HPDE6-E6E7 (cell line): ENCODE measurements around the gene RUSC2.
A peak's percentile ranks its signal among the peaks of the same experiment; 100 is the strongest.
"Not testable (repeated sequence)": the region's sequence is repeated elsewhere in the genome, so short reads cannot be mapped to it uniquely, and the experiment has no call there.

Source experiments
- DNase-seq: peaks from one replicate; pipeline ENCODE4 v3.0.0; 2011; ENCODE audit warnings: missing footprints; ENCODE audit errors: extremely low spot score

Gene RUSC2

GRCh38 chr9:35495984-35496383 is 6.1 kb downstream of the RUSC2 start:
- no peak for DNase-seq

GRCh38 chr9:35498245-35498644 is 8.3 kb downstream of the RUSC2 start:
- not testable (repeated sequence) for DNase-seq

DNA sequence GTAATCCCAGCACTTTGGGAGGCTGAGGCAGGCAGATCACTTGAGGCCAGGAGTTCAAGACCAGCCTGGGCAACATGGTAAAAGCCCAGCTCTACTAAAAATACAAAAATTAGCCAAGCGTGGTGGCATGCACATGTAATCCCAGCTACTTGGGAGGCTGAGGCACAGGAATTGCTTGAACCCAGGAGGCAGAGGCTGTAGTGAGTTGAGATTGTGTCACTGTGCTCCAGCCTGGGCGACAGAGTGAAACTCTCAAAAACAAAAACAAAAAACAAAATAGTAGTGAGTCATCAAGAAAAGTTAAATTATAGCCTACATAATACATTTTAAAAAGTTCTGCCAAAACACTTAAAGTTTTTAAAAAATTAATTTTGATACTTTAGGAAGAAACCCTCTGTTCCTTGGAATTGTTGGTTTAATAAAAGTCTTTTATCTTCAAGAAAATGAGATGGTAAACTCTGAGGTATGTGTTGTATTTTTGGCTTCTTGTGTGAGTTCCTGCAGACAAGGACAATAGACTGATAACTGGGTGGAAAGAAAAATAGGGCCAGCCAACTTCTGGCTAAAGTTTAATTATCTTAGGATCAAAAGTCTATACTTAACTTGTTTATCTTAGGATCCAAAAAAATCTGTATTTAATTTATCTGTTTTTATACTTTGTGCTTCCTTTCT is 9.3 kb downstream of the RUSC2 start:
- DNase-seq = no peak

- no peak for DNase-seq
Observed at GRCh38 chr9:35499701-35500030, 9.8 kb downstream of the RUSC2 start.

DNA sequence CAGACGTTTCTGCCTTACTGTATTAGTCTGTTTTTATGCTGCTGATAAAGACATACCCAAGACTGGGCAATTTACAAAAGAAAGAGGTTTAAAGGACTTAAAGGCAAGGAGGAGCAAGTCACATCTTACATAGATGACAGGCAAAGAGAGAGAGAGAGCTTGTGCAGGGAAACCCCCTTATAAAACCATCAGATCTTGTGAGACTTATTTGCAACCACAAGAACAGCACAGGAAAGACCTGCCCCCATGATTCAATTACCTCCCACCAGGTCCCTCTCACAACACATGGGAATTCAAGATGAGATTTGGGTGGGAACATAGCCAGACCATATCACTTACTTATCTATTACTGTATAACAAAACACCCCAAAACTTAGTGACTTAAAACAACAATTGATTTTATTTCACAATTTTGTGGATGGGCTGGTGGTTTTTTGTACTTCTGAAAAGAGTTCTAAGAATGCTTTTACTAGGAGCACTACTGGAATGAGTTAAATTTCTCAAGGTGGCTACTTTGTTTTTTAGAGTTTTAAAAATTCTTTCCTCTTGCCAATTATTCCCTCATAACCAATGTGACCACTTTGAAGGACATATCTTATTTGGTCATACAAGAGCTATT is 10.3 kb downstream of the RUSC2 start:
- no peak for DNase-seq

DNA sequence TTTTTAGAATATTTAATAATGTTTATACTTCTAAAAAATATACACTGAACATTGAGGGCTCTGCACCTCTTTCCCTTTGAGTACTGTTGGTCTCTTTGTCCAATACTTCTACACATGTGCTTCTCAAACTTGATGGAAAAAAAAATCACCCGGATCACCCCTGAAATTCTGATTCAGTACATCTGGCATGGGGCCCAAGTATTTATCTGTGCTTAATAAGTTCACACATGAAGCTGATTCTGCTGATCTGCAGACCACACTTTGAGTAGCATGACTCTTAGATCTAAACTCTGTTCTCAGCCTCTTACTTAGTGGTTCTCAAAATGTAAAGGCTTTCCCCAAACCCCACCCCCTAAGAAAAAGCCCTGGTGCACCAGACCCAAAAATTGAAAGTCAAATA is 12.0 kb downstream of the RUSC2 start:
- DNase-seq = no peak

DNA sequence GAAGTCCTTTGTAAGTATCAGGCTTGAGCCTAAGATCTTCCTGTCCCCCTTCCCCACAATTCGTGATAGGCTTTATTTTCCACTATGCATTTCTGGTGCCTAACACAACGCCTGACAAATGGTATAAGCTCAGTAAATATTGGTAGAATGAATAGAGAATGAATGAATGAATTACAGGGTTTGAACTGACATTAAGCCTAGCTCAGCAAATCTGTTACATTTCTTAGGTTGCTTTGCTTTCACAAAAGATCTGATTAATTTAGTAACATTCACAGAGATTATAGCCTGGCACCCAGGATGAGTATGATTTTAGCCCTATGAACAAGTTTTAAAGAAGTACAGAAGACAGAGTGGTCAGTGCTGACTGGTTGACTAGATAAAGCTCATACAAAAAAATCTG is 16.4 kb downstream of the RUSC2 start:
- DNase-seq = no peak

DNA sequence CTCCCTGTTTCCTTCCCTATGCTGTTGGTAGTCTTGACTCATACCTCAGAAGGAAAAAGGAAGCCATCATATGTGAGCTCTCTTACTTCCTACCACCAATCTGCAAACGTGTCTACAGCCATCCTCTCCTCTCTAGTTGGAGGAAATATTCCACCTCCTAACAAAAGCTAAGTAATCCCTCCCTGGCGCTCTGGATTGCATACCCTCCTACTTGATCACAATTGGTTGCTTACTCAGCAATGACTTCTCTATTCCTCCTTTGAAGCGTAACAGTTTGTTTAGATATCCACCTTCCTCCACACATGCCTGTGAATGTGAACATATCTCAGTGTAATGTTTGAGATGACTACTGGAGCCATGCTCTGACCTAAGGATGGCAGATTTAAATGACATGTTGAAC is 18.2 kb downstream of the RUSC2 start:
- DNase-seq = no peak

DNA sequence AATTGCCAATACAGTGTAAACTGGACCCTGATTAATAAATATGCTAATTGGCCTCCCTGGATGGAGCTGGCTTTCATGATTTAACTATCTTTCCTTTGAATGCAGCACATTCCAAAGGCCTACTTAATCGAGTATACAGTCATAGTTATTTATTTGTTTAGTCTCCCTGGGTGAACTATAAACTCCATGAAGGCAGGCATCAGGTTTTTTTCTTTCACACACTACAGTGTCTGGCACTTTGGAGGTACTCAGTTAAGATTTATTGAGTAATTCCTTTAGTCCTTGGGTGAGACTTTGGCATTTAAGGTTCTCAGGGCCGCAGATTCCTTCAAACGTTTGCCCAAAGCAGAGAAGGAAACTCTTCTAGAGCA is 20.5 kb downstream of the RUSC2 start:
- no peak for DNase-seq

GRCh38 chr9:35510754-35511428 is 21.0 kb downstream of the RUSC2 start:
- DNase-seq = no peak

DNA sequence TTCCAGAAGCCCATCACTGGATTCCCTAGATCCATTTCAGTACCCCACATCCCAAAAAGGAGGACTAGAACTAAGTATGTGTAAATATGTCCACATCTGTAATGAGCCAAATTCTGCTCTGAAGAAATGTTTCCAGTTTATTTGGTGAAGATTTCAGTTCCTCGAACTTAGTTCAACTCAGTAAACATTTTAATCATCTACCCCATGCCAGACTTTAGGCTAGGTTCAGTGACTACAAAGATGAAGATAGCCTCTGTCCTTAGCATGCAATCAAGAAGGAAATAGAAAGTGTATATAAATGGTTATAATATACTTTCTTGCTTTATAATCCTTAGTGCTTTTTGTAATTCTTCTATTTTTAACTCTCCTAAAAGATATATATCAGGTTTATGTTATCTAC is 21.5 kb downstream of the RUSC2 start:
- no peak for DNase-seq

DNA sequence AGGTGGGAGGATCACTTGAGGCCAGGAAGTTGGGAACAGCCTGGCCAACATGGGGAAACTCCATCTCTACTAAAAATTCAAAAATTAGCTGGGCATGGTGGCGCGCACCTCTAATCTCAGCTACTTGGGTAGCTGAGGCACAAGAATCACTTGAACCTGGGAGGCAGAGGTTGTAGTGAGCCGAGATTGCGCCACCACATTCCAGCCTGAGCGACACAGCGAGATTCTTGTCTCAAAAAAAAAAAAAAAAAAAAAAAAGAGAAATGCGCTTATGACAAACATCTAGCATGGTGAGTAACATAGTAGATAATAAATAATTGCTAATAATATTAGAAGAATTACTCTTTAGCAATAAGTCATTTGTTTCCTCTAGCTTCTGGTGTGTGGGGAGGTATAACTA is 25.9 kb downstream of the RUSC2 start:
- no peak for DNase-seq

DNA sequence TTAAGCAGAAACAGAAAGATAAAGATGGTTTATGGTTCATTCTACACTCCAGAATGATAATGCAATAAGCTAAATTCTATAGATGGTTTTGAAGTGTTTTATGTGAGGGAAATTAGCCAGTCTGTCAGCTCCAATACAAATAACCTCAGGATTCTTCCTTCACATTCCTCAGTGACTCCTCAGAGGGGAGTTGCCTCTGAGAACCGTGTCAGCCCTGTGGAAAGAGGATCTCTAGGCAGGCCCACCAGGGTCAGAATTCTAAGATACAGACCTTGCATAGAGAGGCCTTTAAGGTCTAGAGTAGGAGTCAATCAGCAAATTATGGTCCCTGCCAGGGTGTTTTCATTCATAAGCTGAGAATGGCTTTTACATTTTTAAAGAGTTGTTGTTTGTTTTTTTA is 26.6 kb downstream of the RUSC2 start:
- no peak for DNase-seq

GRCh38 chr9:35517131-35517530 is 27.2 kb downstream of the RUSC2 start:
- no peak for DNase-seq

- DNase-seq = no peak
Observed at GRCh38 chr9:35517552-35518224, 27.8 kb downstream of the RUSC2 start.

DNA sequence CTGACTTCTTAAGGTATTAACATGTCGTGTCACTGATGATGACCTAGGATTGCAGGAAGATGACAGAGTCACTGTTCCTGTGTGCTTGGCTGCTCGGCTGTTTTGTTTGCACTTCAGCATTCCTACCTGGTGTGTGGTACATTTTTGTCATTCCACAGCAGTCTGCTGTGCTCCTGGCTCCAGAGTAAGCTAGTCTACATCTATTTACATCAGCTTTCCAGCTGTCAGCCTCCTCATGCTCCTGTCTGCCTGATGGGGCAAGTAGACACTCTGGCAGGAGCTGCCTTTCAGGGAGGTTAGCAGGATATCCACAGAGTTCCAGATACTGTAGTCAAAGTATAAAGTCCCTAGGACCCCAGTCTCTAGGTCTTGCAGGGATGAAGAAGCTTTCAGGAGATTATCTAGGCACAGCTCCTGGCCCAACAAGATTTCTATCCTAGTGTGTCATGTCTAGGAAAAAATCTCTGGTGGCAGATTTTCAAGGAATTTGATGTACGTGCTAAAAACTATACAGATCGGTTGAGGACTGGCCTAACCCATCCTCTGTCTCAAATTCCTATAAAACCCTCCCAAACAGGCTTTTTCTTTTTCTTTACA is 28.4 kb downstream of the RUSC2 start:
- peak; percentile 93 for DNase-seq

DNA sequence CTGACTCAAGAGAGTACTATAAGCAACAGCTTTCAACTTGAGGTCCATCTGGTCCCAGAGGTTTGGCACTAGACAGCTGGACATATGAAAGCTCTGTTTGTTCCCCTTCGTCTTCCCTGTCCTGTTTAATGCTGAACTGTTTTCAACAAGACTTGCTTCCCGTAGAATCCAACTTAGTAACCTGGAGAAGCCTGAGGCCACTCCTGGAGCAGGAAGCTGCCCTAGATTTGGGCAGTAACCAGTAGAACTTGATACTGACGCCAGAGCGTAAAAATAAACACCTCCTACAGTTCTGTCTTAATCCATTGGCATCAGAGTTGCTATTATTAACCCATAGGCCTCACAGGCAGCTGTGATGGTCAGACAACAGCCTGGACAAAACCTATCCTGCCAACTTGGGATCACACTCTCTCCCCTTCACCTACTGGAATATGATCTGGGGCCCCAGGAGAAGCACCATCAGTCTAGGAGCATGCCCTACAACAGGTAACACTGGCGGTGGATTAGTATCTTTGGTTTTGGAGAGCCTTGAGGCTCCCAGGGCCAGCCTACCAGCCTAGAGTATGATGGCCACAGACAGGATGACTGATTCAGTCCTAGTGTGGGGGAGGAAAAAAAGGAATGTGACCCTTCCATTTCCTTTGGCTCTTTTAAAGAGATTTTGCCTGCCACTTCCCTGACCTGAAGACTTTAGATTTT is 29.2 kb downstream of the RUSC2 start:
- no peak for DNase-seq

GRCh38 chr9:35519692-35520363 is 29.9 kb downstream of the RUSC2 start:
- no peak for DNase-seq

GRCh38 chr9:35520364-35520710 is 30.4 kb downstream of the RUSC2 start:
- no peak for DNase-seq

DNA sequence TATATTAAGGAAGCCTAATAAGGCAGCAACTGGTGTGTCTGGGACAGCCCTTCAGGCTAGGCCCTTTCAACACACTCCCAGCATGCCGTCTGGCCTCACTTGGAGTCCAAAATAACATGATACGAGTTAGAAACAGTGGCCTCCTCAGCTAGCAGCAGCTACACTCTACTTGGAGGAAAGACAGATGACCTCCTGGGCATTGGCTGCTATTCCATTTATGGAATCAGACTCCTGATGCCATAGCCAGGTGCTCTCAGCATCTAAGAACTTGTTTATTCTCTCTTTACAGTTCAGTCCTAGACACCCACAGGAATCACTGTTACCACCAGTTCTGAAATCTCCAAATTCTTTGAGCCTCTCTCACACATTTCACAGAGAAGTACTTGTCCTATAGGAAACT is 31.8 kb downstream of the RUSC2 start:
- no peak for DNase-seq

DNA sequence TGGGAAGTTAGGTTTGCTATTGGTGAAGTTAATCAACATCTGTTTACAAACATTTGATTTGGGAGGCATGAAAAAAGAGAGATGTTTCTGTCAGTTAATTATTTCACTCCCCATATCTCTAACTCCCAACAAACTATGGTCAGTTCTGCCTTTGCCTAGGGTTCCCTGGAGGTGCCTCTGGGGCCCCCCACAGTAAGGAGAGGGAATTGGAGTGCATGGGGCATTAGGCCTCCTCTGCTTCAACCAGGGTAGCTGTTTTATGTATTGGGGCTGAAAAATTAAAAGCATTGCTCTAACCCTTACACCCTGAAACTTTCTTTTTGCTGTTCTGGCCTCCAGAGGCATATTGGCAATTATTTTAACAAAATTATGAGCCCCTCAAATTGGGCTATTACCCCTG is 32.3 kb downstream of the RUSC2 start:
- no peak for DNase-seq
